ENCODE data around the gene NECAB3. TPM values are rescaled to one million over a fixed set of nuclear protein-coding genes. Genes with fewer than 3 reads are reported as not detected.
"Not testable (repeated sequence)": the region's sequence is repeated elsewhere in the genome, so short reads cannot be mapped to it uniquely, and the experiment has no call there.

NECAB3 gene
- total and polyA plus RNA-seq, 2 donors (not counting 1 experiment from before 2014, with no cell fraction given), result 8.5 to 11.8 TPM

GRCh38 chr20:33646959-33647602 is 27.1 kb downstream of the NECAB3 start:
- H3K9ac ChIP-seq (ENCODE audit: low read length); H3K9me3 ChIP-seq (ENCODE audit: control extremely low read depth in 1 of 3, control insufficient read depth in 2 of 3, insufficient read depth in 1 of 3, low read length in 2 of 3); intact Hi-C loops (cut with micrococcal nuclease); H3K27me3 Mint-ChIP-seq; H3K27ac Mint-ChIP-seq; H3K27me3 ChIP-seq (replicated peaks in 1 of 4; ENCODE audit: control extremely low read depth in 1 of 4, control insufficient read depth in 3 of 4, insufficient read depth in 4 of 4, low read length in 3 of 4); ATAC-seq (ENCODE audit: low read depth); H3K4me3 Mint-ChIP-seq; H3K79me2 ChIP-seq (ENCODE audit: control insufficient read depth, insufficient read depth, low read length); H3K9me3 Mint-ChIP-seq (ENCODE audit: insufficient read depth); CTCF ChIA-PET; H4K20me1 ChIP-seq (ENCODE audit: control insufficient read depth, insufficient read depth, low read length, poor library complexity, severe bottlenecking); H3K4me2 ChIP-seq (replicated peaks; ENCODE audit: low read depth, low read length, poor library complexity, severe bottlenecking); DNase-seq; H3K4me1 Mint-ChIP-seq; H3K4me3 ChIP-seq (ENCODE audit: control extremely low read depth in 1 of 5, extremely low read depth in 1 of 5, insufficient read depth in 1 of 5, low read depth in 2 of 5, low read length in 4 of 5); H3K4me1 ChIP-seq (ENCODE audit: control insufficient read depth in 2 of 2, insufficient read depth in 2 of 2, low read length in 2 of 2); H2AFZ ChIP-seq (ENCODE audit: insufficient read depth, low read depth, low read length, poor library complexity, severe bottlenecking); POLR2A ChIA-PET; H3K27ac ChIP-seq (ENCODE audit: low read length in 2 of 2): not testable (repeated sequence)
- peaks cover 0 to 28% of the 10 kb centered on the region in 2 experiments for H3K36me3 ChIP-seq (replicated peaks in 1 of 2; ENCODE audit: control extremely low read depth in 1 of 2, control insufficient read depth in 1 of 2, extremely low read depth in 1 of 2, insufficient read depth in 2 of 2, low read length in 1 of 2)
- 95% methylated on average over 9 of the region's 14 CpGs for WGBS (ENCODE audit: insufficient coverage)

- intact Hi-C loops (cut with micrococcal nuclease), result no loop called here
- no peaks in the 10 kb centered on the region for H3K27me3 ChIP-seq (replicated peaks in 1 of 4; ENCODE audit: control extremely low read depth in 1 of 4, control insufficient read depth in 3 of 4, insufficient read depth in 4 of 4, low read length in 3 of 4)
- no peaks in the 10 kb centered on the region for H3K9me3 ChIP-seq (ENCODE audit: control extremely low read depth in 1 of 3, control insufficient read depth in 2 of 3, insufficient read depth in 1 of 3, low read length in 2 of 3)
- H3K27ac ChIP-seq (ENCODE audit: low read length in 2 of 2), result no peak overlapping the region
- Mint-ChIP-seq H3K9me3 (ENCODE audit: insufficient read depth) (no peaks in the 10 kb centered on the region), H3K27ac (no peak overlapping the region), H3K4me3 (no peak overlapping the region), H3K4me1 (peaks cover 4% of the 10 kb centered on the region), H3K27me3 (no peaks in the 10 kb centered on the region)
- ATAC-seq (ENCODE audit: low read depth) (no peak), DNase-seq (no peak)
- TF ChIP-seq CTCF (IDR thresholded peaks at IDR 0.05) (no peak), EZH2 (IDR thresholded peaks at IDR 0.05; ENCODE audit: borderline replicate concordance, insufficient read depth, low read depth, low read length, poor library complexity, severe bottlenecking) (no peak)
- no peak overlapping the region for H3K9ac ChIP-seq (ENCODE audit: low read length)
- 97% methylated on average over 3 of the region's 5 CpGs for WGBS (ENCODE audit: insufficient coverage)
- ChIA-PET CTCF (no interaction called here), POLR2A (no interaction called here)
- H3K79me2 ChIP-seq (ENCODE audit: control insufficient read depth, insufficient read depth, low read length), result no peaks in the 10 kb centered on the region
- no peak overlapping the region for H2AFZ ChIP-seq (ENCODE audit: insufficient read depth, low read depth, low read length, poor library complexity, severe bottlenecking)
- H3K4me2 ChIP-seq (replicated peaks; ENCODE audit: low read depth, low read length, poor library complexity, severe bottlenecking), result no peak overlapping the region
- H3K4me1 ChIP-seq (ENCODE audit: control insufficient read depth in 2 of 2, insufficient read depth in 2 of 2, low read length in 2 of 2), result no peaks in the 10 kb centered on the region
- H3K4me3 ChIP-seq (ENCODE audit: control extremely low read depth in 1 of 5, extremely low read depth in 1 of 5, insufficient read depth in 1 of 5, low read depth in 2 of 5, low read length in 4 of 5), result no peak overlapping the region
- no peaks in the 10 kb centered on the region for H4K20me1 ChIP-seq (ENCODE audit: control insufficient read depth, insufficient read depth, low read length, poor library complexity, severe bottlenecking)
- peaks cover 0 to 34% of the 10 kb centered on the region in 2 experiments for H3K36me3 ChIP-seq (replicated peaks in 1 of 2; ENCODE audit: control extremely low read depth in 1 of 2, control insufficient read depth in 1 of 2, extremely low read depth in 1 of 2, insufficient read depth in 2 of 2, low read length in 1 of 2)
Measured at GRCh38 chr20:33646191-33646590, 28.0 kb downstream of the NECAB3 start.

Data from B cell (primary cell).